Measurements from ENCODE around the gene L1CAM.

Gene L1CAM

DNA sequence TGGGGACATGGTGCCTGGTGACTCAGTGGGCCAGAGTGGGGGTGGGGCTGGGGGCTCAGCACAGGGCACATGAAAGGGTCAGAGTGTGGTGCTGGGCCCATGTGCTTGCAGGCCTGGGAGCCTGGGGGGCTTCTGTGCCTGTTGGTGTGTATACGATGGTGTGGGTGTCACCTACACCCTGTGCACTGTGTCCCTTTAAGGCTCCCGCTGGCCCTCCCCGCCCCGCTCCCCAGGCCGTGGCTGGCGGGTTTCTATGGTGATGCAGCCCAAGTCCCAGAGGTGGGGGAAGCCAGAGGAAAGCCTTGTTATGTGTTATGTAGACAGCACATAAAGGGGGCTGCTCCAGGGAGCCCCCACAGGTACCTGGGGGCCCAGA is 5.5 kb downstream of the L1CAM start:
- no peak for DNase-seq
- Mint-ChIP-seq H3K27ac (no peak overlapping the region), H3K4me1 (ENCODE audit: low read depth) (peaks cover 26% of the 10 kb centered on the region), H3K9me3 (no peaks in the 10 kb centered on the region), H3K4me3 (no peak overlapping the region), H3K36me3 (ENCODE audit: low read depth) (no peaks in the 10 kb centered on the region), H3K27me3 (peaks cover 83% of the 10 kb centered on the region)

DNA sequence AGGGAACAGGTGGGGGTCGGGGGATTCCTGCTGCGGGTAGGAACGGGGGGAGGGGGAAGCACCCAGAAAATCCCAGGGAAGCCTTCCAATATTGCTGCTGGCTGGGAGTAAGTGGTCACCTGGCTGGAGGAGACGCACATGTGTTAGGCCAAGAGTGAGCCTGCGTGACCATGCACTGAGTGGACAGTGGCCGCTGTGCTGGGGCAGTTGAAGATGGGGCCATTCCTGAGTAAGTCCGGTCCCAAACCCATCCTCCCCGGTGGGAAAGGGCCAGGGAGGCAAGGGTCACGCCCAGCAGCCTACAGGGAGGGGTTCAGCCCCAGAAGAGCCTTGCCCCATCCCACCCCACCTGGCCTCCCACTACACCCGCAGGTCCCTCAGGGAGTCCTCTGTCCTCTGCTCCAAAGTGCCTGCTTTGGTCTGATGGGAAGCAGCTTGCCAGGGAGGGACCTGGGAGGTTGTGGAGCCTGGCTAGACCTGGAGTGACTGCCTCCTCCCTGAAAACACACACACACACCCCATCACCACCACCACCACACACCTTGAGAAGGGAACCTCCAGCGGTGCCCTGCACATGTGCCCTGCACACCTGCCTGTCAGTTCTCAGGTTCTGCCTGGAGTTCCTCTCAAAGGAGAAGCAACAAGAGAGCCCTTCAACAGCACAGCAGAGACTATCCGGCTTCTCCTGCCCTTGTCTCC is 6.1 kb downstream of the L1CAM start:
- peaks cover 22% of the 10 kb centered on the region for H3K4me1 Mint-ChIP-seq (ENCODE audit: low read depth)
- no peak for DNase-seq
- H3K4me3 Mint-ChIP-seq, result no peak overlapping the region
- no peak overlapping the region for H3K27ac Mint-ChIP-seq
- H3K9me3 Mint-ChIP-seq, result peaks cover 2% of the 10 kb centered on the region
- H3K36me3 Mint-ChIP-seq (ENCODE audit: low read depth), result no peaks in the 10 kb centered on the region
- H3K27me3 Mint-ChIP-seq, result peaks cover 82% of the 10 kb centered on the region

DNA sequence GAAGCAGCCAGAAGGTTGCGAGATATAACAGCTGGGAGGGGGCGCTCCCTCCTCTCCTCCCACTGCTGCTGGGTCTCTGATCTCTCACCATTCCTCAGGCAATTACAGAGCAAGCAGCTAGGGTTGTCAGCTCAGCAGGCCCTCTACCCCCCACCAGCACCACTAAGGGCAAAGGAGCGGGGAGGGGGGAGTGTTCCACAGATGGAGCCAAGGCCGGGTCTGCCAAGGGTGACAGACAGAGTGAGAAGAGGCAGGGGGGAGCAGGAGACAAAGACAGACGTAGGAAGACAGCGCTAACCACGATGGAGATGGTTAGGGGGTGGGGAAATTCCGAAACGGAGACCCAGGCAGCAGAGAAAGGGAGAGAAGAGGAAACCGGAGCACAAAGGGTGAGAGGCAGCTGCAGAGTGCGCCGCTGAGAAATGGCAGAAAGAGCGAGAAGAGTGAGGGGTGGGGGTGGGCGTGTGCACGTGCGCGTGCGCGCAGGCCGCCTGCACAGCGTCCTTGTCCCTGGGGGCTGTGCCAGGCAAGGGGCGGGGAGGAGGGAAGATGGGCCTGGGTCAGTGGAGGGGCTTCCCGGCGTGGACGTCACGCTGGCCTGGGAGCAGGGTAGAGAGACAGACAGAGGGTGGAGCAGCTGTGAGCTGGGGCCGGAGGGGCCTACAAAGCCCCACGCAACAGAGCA is 6.9 kb downstream of the L1CAM start:
- peak; percentile 39 for DNase-seq
- no peak overlapping the region for H3K27ac Mint-ChIP-seq

DNA sequence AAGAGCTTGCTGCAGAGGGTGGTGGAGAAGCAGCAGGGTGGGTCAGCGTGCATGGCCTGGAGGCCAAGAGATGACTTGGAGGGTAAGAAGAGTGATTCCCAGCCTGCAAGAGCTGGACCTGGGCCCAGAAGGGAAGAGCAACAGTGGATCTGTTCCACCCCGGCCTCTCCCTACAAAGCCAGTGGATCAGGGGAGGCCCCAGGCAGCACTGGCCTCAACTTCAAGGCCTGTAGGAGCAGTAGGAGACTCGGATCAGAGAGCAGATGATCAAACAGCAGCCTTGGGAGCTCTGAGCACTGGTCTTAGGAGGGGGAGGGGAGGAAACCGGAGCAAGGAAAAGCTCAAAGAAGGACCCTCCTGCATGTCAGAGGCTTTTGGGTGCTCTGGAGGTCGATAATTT is 7.6 kb downstream of the L1CAM start:
- no peak for DNase-seq
- no peak overlapping the region for H3K4me3 Mint-ChIP-seq
- H3K27me3 Mint-ChIP-seq, result peaks cover 78% of the 10 kb centered on the region
- H3K27ac Mint-ChIP-seq, result no peak overlapping the region
- peaks cover 22% of the 10 kb centered on the region for H3K4me1 Mint-ChIP-seq (ENCODE audit: low read depth)
- H3K9me3 Mint-ChIP-seq, result peaks cover 4% of the 10 kb centered on the region
- H3K36me3 Mint-ChIP-seq (ENCODE audit: low read depth), result no peaks in the 10 kb centered on the region

More for the DNA sequence above, 6.9 kb downstream of the L1CAM start:
- H3K4me1 Mint-ChIP-seq (ENCODE audit: low read depth), result peaks cover 22% of the 10 kb centered on the region
- H3K4me3 Mint-ChIP-seq, result peak overlapping the region; percentile 30
- H3K27me3 Mint-ChIP-seq, result peaks cover 82% of the 10 kb centered on the region
- no peaks in the 10 kb centered on the region for H3K36me3 Mint-ChIP-seq (ENCODE audit: low read depth)
- H3K9me3 Mint-ChIP-seq, result peaks cover 4% of the 10 kb centered on the region

DNA sequence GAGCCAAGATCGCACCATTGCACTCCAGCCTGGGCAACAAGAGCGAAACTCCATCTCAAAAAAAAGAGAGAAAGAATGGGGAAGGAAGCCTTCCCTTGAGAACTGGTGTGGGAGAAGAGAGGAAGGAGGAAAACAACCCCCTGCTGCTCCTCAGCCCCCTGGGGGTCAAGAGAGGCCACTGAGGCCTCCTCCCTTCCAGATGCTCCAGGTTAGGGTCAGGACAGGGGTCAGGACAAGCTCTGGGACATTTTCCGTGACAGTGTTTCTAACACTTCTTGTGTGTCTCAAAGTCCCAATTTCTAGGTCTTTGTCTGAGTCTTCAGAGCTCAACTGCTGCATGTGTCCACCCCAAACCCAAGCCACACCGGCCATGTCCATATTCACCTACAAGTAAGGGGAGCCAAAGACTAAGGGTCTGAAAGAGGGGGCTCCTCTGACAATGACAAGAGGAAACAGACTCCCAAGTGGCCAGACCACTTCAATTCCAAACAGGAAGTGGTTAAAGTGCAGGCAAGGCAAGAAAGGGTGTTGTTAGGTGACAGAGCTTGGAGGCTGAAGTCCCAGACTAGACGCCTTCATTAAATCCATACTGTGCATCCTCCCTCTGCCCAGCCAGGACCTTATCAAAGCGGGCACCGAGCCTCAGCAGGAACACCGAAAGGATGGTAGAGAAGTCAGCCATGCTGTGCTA is 8.3 kb downstream of the L1CAM start:
- H3K27ac Mint-ChIP-seq, result no peak overlapping the region
- H3K4me1 Mint-ChIP-seq (ENCODE audit: low read depth), result peaks cover 22% of the 10 kb centered on the region
- no peak overlapping the region for H3K4me3 Mint-ChIP-seq
- peaks cover 78% of the 10 kb centered on the region for H3K27me3 Mint-ChIP-seq
- H3K9me3 Mint-ChIP-seq, result peaks cover 4% of the 10 kb centered on the region
- DNase-seq, result no peak
- H3K36me3 Mint-ChIP-seq (ENCODE audit: low read depth), result no peaks in the 10 kb centered on the region

DNA sequence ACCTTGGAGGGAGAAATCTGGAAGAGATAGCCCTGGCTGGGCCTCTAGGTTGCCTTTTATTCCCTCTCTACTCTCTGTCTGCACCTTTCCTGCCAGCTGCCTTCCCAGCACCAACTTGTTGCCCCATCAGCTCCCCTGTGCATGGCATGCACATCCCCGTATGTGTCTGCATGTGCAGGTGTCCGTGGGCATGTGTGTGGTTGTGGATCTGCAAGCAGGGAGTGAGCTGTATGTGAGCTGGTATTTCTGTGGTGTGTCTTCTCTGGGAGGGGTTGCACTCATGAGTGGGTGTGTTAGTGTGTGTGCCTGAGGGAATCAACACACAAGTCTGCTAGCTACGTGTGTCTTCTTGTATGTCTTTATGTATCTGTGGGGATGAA is 9.9 kb downstream of the L1CAM start:
- H3K4me1 Mint-ChIP-seq (ENCODE audit: low read depth), result peaks cover 22% of the 10 kb centered on the region
- no peak overlapping the region for H3K27ac Mint-ChIP-seq
- peaks cover 78% of the 10 kb centered on the region for H3K27me3 Mint-ChIP-seq
- H3K36me3 Mint-ChIP-seq (ENCODE audit: low read depth), result no peaks in the 10 kb centered on the region
- no peak for DNase-seq
- peaks cover 4% of the 10 kb centered on the region for H3K9me3 Mint-ChIP-seq
- no peak overlapping the region for H3K4me3 Mint-ChIP-seq

DNA sequence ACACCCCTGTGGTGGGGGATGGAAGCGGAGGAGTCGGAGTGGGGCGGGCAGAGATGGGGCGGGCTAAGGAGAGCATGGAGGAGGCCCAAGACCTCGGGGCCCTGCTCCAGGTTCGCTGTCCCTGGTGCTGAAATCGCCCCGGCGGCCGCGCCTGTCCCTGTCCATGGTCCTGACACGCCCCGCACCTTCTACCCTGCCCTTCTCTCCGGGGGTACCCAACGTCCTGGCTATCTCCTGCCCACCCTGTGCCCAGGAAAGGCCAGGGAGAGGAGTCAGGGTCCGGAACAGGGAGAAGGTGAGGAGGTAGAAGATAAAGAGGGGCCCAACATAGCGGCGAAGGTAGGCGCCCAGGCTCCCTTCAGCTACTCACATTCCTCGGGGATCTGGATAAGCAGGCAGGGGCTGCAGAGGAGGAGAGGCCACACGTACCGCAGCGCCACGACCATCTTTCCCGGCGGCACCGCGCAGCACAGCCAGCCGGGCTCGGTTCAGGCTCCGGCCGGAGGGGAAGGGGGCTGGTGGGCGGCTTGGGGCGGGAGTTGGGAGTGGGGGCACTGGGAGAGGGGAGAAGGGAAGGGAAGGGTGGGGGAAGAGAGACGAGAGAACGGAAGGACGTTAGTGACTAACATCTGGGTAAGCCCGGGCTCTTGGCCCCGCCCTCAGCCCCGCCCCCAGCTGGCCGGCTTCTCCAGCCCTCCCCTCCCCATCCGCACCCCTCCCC is 10.4 kb downstream of the L1CAM start:
- Mint-ChIP-seq H3K4me1 (ENCODE audit: low read depth) (peaks cover 22% of the 10 kb centered on the region), H3K27ac (no peak overlapping the region), H3K9me3 (peaks cover 4% of the 10 kb centered on the region), H3K4me3 (no peak overlapping the region), H3K27me3 (peaks cover 76% of the 10 kb centered on the region), H3K36me3 (ENCODE audit: low read depth) (no peaks in the 10 kb centered on the region)
- DNase-seq, result peak; percentile 81

DNA sequence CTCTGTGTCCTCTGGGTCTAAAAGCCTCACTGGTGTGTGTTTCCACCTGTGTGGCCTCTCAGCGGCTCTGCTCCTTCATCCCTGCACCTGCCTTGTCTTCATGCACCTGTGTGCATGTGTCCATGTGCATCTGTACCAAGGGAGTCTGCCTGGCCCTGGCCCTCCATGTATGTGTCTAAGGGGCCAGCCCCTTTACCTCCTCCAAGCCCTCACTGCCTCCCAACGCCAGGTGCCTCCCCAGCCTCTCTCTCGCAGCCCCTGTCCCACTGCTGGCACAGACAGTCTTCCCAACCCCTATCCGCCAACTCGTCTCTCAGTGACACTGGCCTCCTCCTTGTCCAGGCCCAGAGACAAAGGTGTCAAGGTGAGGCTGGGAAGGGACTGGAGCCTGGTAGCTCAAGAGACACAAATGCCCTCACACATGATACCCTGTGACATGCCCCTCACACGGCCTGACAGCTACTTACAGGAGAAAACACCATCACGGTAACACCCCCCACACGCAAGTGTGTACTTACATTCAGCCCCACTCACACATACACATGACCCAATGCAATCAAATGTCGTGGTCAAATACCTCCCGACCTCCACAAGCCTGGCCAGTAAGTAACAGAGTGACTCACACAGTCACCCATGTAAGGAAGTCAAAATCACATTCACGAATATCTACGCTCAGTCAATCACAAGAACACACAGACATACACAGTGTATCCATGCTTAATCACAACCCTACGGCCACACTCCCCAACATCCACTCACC is 11.4 kb downstream of the L1CAM start:
- Mint-ChIP-seq H3K4me3 (no peak overlapping the region), H3K36me3 (ENCODE audit: low read depth) (no peaks in the 10 kb centered on the region), H3K4me1 (ENCODE audit: low read depth) (peaks cover 22% of the 10 kb centered on the region), H3K27ac (no peak overlapping the region), H3K27me3 (peaks cover 70% of the 10 kb centered on the region), H3K9me3 (peaks cover 4% of the 10 kb centered on the region)
- no peak for DNase-seq

DNA sequence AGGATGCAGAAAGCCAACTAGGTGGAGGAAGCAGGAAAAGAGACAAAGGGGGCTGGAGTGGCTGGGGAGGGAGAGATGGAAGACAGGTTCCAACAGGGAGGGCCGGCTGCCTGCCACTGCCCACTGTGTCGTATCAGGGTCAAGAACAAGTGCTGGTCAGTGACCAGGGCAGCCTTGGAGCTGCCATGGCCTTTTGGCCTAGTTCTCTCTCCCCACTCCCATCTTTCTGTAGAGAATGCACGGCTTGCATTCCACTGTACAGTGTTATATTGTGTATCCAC is 11.9 kb downstream of the L1CAM start:
- no peaks in the 10 kb centered on the region for H3K36me3 Mint-ChIP-seq (ENCODE audit: low read depth)
- H3K9me3 Mint-ChIP-seq, result peaks cover 4% of the 10 kb centered on the region
- no peak overlapping the region for H3K27ac Mint-ChIP-seq
- H3K27me3 Mint-ChIP-seq, result peaks cover 68% of the 10 kb centered on the region
- H3K4me3 Mint-ChIP-seq, result no peak overlapping the region
- DNase-seq, result no peak
- H3K4me1 Mint-ChIP-seq (ENCODE audit: low read depth), result peaks cover 17% of the 10 kb centered on the region

DNA sequence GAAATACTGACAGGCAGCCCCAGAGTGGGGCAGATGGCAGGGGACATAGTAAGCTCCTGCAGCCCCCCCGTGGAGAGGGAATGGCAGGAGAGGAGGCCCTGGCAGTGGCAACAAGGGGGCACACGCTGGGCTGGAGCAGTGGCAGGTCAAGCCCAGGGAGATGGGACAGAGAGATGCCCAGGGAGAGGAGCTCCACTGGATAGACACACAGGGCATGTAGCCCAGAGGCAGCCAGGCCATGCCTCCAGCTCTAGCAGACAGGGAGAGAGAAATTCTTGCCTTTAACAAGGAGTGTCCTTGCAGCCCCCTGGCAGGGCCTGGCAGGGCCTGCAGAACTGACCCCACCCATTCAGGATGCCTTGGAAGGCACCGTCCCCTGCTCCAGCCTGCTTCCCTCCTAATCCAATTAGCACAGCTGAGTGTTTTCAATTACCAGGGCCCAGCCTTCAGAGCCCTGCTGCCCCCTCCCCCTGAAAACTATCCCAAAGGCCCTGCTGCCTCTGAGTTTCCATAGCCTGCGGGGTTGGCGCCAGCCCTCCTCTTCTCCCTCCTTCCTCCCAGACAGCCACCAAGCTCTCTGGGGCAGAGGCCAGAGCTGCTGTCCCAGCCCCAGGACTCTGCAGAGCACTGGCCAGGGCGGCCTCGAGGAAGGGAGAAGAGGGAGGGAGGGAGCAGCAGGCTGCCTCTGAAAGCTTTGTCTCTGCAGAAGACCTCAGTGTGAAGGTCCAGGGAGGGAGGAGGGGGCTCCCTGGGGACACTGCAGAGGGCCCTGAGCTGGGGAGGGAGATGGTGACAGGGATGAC is 12.5 kb downstream of the L1CAM start:
- no peak overlapping the region for H3K4me3 Mint-ChIP-seq
- no peaks in the 10 kb centered on the region for H3K36me3 Mint-ChIP-seq (ENCODE audit: low read depth)
- H3K27me3 Mint-ChIP-seq, result peaks cover 67% of the 10 kb centered on the region

DNA sequence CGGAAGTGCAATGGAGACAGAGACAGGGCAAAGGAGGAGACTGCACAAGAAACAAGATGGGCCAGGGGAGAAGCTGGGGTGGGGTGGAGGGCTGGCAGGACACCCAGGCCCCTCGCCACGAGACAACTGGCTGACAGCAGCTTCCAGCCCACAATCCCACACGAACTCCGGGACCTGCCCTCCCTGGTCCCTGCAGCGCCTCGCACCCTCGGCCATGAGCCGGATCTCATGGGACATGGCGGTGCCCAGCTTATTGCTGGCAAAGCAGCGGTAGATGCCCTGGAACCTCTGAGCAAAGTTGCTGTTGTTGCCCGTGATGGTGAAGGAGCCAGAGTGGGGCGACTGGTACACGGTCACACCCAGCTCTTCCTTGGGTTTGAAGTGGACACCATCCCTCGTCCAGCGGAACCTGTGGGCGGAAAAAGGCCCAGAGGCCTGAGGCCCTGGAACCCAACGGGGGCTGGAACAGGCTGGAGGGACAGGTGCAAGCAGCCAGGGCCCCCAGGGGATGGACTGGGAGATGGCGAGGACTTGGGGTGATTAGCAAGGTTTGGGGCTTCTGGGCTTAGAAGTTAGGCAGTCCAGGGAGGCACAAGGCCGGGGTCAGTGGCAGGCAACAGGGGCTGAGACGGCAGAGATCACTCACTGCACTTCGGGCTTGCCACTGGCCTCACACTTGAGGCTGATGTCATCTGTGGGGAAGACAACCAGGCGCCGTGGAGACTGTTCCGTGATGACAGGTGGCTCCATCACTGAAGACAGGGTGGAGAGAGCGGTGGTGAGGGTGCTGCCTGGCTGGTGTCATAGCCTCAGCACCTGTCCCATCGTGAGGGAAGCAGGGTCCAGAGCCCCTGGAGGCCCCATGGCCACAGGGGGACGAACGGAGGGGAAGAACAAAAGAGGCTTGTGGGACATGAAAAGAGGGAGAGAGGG is 13.8 kb downstream of the L1CAM start:
- H3K27ac Mint-ChIP-seq, result no peak overlapping the region
- no peak overlapping the region for H3K4me3 Mint-ChIP-seq
- H3K9me3 Mint-ChIP-seq, result peaks cover 4% of the 10 kb centered on the region
- H3K36me3 Mint-ChIP-seq (ENCODE audit: low read depth), result no peaks in the 10 kb centered on the region
- peaks cover 2% of the 10 kb centered on the region for H3K4me1 Mint-ChIP-seq (ENCODE audit: low read depth)
- H3K27me3 Mint-ChIP-seq, result peaks cover 61% of the 10 kb centered on the region
- DNase-seq, result no peak

More for the DNA sequence above, 12.5 kb downstream of the L1CAM start:
- Mint-ChIP-seq H3K9me3 (peaks cover 4% of the 10 kb centered on the region), H3K4me1 (ENCODE audit: low read depth) (peaks cover 12% of the 10 kb centered on the region), H3K27ac (no peak overlapping the region)
- DNase-seq, result no peak

DNA sequence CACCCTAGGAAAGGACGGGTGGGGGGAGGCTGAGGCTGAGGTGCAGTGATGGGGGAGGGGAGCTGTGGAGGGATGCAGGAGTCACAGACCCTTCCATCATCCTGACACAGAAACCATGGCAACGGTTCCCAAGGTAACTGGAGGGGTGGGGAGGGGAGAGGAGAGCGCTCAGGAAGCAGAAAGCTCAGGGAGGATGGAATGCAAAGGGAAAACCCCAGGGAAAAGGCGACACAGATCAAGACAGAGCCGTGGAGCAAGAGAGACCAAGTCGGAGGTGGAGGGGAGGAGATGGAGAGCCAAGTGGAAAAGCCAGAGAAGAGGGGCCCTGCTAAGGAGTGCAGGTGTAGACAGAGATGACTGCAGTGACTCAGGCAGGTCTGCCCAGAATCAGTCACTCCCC is 14.5 kb downstream of the L1CAM start:
- H3K4me1 Mint-ChIP-seq (ENCODE audit: low read depth), result peaks cover 2% of the 10 kb centered on the region
- DNase-seq, result no peak
- H3K36me3 Mint-ChIP-seq (ENCODE audit: low read depth), result no peaks in the 10 kb centered on the region
- H3K27ac Mint-ChIP-seq, result no peak overlapping the region
- H3K4me3 Mint-ChIP-seq, result no peak overlapping the region
- peaks cover 4% of the 10 kb centered on the region for H3K9me3 Mint-ChIP-seq
- H3K27me3 Mint-ChIP-seq, result peaks cover 60% of the 10 kb centered on the region

Data from activated T-cell treated with anti-CD3 and anti-CD28 coated beads, Interleukin-2, amount 50 U/mL, for 24 hours (primary cell).